GM19328 (cell line): ENCODE measurements around the gene POFUT1.
"Not testable (repeated sequence)": the region's sequence is repeated elsewhere in the genome, so short reads cannot be mapped to it uniquely, and the experiment has no call there.

ENCODE experiments used
- ATAC-seq: cut with Tn5 transposase; IDR thresholded peaks from one replicate; pipeline ENCODE4 v1.9.1; 2021; ENCODE audit warnings: mild to moderate bottlenecking, moderate library complexity; ENCODE audit not compliant: unreplicated experiment

POFUT1 gene

DNA sequence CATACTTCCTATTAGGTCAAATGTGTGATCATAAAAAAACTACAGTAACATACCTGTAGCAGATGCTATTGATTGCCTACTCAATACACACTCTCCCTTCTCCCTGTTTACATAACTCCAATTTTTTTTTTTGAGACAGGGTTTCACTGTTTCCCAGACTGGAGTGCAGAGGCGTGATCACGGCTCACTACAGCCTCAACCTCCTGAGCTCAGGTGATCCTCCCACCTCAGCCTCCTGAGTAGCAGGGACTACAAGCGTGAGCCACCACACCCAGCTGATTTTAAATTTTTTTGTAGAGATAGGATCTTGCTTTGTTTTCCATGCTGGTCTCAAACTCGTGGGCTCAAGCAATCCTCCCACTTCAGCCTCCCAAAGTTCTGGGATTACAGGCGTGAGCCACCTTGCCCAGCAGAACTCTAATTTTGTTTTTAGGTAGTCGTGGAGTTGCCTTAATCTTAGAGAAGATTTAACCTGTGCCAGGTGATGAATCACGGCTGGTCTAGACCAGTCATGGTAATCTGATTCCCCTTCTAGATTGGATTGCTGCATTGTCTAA is 55.8 kb downstream of the POFUT1 start:
- ATAC-seq = no peak

- ATAC-seq = no peak
Observed at GRCh38 chr20:32271620-32272019, 63.9 kb downstream of the POFUT1 start.

- ATAC-seq = no peak
Observed at GRCh38 chr20:32274359-32274758, 66.7 kb downstream of the POFUT1 start.

DNA sequence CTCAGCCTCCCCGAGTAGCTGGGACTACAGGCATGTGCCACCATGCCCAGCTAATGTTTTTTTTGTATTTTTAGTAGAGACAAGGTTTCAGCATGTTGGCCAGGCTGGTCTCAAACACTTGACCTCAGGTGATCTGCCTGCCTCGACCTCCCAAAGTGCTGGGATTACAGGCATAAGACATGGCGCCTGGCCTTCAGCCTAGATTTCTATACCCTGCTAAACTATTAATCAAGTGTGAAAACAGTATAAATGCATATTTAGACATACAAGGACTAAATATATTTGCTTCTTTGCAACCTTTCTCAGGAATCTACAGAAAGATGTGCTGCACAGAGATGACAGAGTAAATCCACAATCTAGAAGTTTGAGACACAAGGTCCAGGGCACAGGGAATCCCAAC is 67.5 kb downstream of the POFUT1 start:
- not testable (repeated sequence) for ATAC-seq

DNA sequence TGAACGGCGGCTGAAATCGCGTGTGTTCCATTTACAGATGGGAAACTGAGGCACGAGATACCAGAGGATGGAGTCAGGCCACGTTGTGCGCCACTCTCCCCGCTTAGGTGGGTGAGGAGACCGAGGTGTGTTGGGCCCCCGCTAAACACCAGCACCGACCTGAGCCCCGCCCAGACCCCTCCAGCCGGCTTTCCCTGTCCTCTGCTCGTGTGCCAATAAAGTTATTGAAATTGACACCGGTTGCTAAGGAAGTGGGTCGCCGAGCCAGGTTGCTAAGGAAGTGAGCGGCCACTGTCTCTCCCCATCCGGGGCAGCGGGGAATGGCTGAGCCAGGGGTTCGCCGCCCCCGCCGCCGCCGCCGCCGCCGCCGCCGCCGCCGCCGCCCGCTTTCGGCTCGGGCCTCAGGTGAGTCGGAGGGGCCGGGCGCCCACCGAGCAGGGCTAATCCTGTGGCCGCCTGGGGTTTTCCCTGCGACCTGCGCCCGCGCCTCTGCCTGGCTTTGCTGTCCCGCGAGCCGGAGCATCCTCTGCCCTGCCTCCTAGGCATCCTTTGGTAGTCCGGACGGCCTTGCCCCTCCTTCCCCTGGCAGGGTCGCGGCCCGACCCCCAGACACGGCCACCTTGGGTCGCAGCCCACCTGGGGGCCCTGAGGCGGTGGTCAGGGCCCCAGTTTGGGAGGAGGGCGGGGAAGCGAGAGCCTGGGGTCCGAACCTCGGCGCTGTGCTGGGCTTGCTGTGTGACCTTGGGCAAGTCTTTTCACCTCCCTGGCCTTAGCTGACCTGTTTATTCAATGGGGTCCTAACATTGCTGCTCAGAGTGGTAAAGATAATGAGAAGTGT is 69.9 kb downstream of the POFUT1 start, which contains the start of gene KIF3B:
TSS of gene KIF3B (plus strand) at position 291 of the 838 bp plus-strand sequence. CDS start 32,127 bp downstream, outside the sequence.
- ATAC-seq = no peak

GRCh38 chr20:32278199-32278643 is 70.5 kb downstream of the POFUT1 start:
- ATAC-seq = no peak

GRCh38 chr20:32281711-32282110 is 74.0 kb downstream of the POFUT1 start:
- no peak for ATAC-seq

GRCh38 chr20:32282461-32282860 is 74.8 kb downstream of the POFUT1 start:
- ATAC-seq = no peak

DNA sequence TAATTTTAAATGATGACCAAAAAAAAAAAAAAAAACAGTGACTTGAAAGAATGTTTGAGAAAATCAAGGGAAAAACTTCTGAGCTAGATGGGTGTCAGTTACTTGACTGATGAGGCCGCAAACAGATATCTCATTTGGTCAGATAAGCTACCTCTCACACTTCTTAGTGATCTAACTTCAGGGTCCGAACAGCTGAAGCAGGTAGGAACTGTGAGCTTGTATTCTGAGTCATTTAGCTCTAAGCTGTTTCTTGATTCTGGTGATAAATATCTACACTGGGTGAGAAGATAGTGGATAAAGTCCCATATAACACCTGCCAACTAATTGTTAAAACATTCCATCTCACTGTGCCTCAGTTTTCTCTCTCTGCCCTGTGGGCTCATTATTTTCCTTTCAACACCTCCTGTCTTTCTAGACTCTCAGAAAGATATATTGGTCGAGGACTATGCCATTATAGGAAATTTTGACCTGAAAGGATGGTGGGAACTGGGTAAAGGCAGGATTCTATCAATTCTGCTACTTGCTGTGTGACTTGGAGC is 77.5 kb downstream of the POFUT1 start:
- no peak for ATAC-seq

DNA sequence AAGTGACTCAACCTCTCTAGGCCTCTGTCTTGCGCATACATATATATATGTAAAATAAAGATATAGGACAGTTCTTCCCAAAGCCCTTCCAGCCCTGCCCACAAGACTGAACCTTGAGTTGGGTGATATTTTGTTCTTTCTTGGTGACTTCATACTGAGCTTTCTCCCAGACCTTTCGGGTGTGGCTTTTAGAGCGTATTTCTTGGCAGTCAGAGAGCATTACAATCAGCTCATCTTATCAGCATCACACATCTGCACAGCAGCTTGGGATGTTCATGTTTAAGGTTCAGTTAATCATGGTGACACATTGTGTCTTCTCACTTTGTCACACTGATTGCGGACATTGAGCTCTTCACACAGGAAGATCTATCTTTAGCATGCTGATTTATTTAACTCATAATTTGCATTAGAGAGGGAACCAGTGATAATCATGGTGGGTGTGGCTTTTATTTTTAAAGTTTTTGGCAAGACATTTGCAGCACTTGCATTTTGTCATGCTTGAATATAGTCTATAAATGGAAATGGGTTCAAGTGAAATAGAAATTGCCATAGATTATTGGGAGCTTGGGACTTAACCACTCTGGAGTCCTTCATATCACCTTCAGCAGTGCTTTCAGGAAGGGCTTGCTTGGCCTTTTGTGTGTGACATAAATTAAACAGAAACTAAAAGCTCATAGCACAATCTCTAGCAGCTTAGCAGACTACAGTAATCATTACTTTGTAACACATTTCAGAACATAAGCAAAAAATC is 78.1 kb downstream of the POFUT1 start:
- ATAC-seq = peak; percentile 42

GRCh38 chr20:32287231-32287638 is 79.6 kb downstream of the POFUT1 start:
- ATAC-seq = no peak
